Measurements from ENCODE around the gene IL1RAP.

The IL1RAP gene

GRCh38 chr3:190575437-190576185 lies 61.7 kb downstream of the IL1RAP start:
- DNase-seq = peak in 3 of 58 donors; percentile 0 to 1 (median 1)

DNA sequence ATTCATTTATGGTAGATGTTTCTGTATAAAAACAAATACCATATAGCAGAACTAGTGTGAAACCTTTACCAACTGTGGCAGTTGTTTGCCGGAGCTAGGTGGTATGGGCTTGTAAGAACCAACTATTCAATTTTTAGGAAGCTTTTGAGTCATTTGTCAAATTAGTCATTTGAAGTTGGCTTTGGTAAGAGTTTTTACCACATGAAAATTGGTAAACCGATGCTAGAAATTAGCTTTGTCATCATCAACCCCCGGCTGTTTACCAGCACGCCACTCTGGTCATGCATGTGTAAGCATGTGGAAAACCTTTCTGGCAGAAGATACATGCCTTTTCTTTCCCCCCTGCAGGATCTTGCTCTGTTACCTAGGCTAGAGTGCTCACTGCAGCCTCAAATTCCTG lies 63.3 kb downstream of the IL1RAP start:
- DNase-seq = no peak

GRCh38 chr3:190579514-190580137 lies 65.7 kb downstream of the IL1RAP start:
- DNase-seq = no peak

DNA sequence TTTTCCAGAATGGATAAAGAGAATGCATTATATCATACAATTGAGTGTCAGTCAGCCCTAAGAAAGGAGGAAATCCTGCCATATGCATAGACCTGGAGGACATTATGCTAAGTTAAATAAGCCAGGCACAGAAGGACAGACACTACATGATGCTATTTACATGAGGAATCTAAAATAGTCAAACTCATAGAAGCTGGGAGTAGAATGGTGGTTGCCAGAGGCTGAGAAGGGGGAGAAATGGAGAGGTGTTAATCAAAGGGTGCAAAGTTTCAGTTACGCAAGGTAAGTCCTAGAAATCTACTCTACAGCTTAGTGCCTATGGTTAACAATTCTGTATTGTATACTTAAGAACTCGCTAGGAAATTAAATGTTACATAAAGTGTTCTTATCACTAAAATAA lies 66.5 kb downstream of the IL1RAP start:
- DNase-seq = no peak

DNA sequence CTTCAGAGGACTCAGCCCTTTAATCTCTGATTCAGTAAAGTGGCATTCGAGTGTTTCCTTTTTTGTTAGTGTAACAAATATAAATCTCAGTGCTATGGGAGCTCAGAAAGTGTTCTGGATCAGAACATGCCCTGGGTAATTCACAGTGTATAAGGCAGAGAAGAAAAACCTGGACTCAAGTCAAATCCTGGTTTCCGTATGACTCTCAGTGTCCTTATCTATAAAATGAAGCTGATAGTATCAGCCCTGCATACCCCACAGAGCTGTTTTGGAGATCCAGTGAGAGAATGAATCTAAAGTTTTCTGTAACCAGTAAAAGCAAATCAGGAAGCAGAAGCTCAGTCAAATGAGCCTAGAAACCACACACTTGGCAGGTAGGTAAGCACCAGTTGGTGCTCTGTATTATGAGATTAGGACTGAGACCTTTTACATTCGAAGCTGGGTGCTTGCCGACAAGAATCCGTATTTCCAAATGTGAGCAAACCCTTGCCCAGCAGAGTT lies 67.2 kb downstream of the IL1RAP start:
- DNase-seq = no peak

- no peak for DNase-seq
These were observed 68.8 kb downstream of the IL1RAP start for GRCh38 chr3:190582667-190583066.

GRCh38 chr3:190585805-190586630 lies 72.1 kb downstream of the IL1RAP start:
- no peak for DNase-seq

- DNase-seq = no peak
These were observed 72.7 kb downstream of the IL1RAP start for GRCh38 chr3:190586631-190587011.

DNA sequence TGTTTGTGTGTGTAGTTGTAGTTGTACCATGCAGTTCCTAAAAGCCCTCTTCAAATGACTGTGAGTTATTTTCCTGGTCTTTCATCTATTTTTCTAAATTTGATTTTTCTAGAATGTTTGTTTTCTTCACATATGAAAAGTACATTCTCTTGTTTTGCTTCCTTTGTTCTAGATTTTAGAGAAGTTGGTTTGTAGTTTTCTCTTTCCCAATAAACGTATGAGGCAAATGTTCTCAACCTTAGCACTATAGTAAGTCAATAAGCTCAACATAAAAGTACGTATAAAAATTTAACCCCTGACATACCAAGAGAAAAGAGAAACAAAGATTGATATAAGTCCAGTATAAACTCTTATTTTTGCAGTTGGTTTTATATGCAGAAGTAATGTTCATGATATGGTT lies 74.7 kb downstream of the IL1RAP start:
- DNase-seq = no peak

DNA sequence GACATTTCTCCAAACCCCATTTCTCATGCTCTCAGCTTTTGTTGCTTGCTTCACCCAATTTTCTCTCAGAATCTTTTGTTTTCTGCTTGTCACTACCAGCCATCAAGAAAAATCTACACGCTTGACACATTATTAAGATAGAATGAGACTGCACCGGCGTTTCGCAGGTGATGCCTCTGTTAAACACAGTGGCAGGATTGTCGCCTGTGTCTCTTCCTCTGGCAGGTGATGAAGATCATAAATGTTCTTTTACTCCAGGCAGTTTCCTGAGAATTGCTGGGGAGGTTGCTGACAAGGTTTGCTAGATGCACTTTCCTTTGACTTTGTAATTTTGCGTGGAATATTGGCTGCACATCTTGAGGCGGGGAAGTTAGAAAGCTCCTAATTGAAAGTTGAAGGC lies 75.4 kb downstream of the IL1RAP start:
- DNase-seq = peak in 1 of 58 donors; percentile 25

- no peak for DNase-seq
These were observed 77.2 kb downstream of the IL1RAP start for GRCh38 chr3:190591080-190591479.

DNA sequence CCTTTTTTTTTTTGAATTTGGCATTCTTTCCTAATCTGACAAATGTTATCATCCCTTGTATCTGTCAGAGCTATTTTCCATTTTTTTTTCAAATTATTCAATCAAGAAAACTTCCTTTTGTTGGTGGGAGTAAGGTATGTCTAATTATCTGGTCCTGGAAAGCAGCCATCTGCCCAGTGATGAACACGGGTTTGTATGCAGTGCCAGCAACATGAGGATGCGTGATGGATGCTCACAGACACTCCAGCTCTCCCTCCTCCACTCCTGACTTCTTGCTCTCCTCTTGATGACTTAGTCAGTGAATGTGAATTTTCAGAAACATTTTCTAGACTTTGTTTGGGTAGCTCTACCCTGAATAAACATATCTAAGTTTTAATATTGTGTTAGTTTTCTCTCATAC lies 79.2 kb downstream of the IL1RAP start:
- no peak for DNase-seq

GRCh38 chr3:190594171-190594570 lies 80.3 kb downstream of the IL1RAP start:
- DNase-seq = no peak

- no peak for DNase-seq
These were observed 81.4 kb downstream of the IL1RAP start for GRCh38 chr3:190595179-190595795.

DNA sequence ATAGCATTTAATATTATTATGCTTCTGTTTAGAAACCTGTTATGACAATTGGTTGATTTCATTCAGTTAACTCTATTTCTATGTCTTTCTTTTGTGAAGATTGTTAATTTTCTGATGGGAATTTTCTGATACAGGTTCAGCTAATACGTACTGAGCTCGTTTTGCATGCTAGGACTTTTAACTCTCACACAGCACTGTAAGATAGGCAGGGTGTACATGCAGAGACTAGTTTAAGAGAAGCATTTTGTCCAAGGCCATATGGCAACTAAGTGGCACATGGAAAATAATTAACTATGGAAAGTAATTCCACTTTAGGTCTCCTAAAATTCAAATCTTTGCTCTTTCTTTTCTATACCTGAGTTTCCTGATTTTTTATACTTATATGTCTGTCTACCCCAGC lies 81.9 kb downstream of the IL1RAP start:
- no peak for DNase-seq

- DNase-seq = no peak
These were observed 82.7 kb downstream of the IL1RAP start for GRCh38 chr3:190596349-190597285.

- no peak for DNase-seq
These were observed 83.4 kb downstream of the IL1RAP start for GRCh38 chr3:190597291-190597690.

GRCh38 chr3:190601622-190602021 lies 87.7 kb downstream of the IL1RAP start:
- DNase-seq = no peak

DNA sequence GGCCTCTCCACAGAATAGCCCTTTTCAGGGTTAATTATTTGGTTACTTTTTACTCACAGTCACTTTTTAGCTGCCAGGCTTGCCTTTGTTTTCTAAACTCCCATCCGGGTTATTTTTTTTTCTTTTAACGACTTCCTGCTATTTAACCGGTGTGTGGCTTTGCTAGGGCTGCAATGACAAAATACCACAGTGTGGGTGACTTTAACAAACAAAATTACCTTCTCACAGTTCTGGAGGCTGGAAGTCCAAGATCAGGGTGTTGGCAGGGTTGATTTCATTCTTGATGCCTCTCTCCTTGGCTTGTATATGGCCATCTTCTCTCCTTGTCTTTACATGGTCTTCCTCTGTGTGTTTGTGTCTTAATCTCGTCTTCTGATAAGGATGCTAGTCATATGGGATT lies 91.5 kb downstream of the IL1RAP start:
- no peak for DNase-seq

- DNase-seq = no peak
These were observed 92.7 kb downstream of the IL1RAP start for GRCh38 chr3:190606596-190606995.

DNA sequence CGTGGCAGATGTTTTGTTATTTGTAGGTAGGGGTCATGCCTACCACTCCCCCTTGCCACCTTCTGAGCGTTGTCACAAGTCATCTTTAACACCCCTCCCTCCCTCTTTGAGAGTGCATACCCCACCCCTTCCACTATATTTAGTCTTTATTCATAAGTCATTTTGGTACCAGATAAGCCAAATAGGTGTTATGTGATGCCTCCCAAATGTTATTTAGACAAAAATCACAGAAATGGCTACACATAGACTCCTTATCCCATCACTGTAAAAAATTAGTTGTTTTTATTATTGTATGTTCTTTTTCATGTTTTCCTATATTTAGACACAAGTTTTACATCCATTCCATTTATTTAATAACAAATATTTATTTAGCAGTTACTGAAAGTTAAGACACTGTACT lies 93.1 kb downstream of the IL1RAP start:
- no peak for DNase-seq

Measured in anterior cingulate cortex (tissue), 58 donors.